Gastroesophageal sphincter (tissue), 3 donors: ENCODE measurements around the gene THEM4.

Experiments
- EP300 ChIP-seq: sonication (generic); formaldehyde crosslinking; IDR thresholded peaks from one replicate; pipeline ENCODE4 v1.6.1; 2017; ENCODE audit warnings: antibody characterized with exemption, mild to moderate bottlenecking
- POLR2A ChIP-seq, 2 donors: fragments of 450-650 bp; IDR thresholded peaks; one replicate each; pipeline ENCODE4 v1.6.1; 2017; ENCODE audit warnings: antibody characterized with exemption in 2 of 2, mild to moderate bottlenecking in 2 of 2, moderate library complexity in 1 of 2
- POLR2AphosphoS5 ChIP-seq: sonication (generic); formaldehyde crosslinking; IDR thresholded peaks from one replicate; pipeline ENCODE4 v1.6.1; 2017; ENCODE audit warnings: antibody characterized with exemption
- TF ChIP-seq, protein P1 (sequence below), 4 experiments: fragments of 200-600 bp in 2 of 4; fragments of 450-650 bp in 2 of 4; sonication (generic) in 1 of 4; IDR thresholded peaks; one replicate each; pipeline ENCODE4 v1.5.1; 2017 to 2019; ENCODE audit warnings: antibody characterized with exemption in 4 of 4, mild to moderate bottlenecking in 2 of 4, moderate library complexity in 2 of 4

DNA sequence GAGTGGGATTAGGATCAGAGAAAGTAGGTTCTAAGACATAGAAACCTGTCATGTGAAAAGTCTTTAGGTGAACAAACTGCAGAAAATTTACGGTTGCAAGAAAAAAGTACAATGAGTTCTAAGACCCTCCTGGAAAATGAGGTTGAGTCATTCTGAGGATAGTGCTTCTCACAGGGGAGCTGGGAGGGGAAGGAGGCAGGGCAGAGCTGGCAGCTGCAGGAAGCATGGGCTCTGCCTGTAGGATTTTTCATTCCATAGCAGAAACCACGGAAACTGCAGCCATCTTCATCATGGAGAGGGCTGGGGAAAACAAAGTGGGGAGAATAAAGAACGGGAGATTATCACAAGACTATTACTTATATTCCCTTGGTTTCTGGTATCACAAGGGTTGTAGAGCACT lies 25.8 kb upstream of the THEM4 start:
- TF ChIP-seq, protein P1, sequence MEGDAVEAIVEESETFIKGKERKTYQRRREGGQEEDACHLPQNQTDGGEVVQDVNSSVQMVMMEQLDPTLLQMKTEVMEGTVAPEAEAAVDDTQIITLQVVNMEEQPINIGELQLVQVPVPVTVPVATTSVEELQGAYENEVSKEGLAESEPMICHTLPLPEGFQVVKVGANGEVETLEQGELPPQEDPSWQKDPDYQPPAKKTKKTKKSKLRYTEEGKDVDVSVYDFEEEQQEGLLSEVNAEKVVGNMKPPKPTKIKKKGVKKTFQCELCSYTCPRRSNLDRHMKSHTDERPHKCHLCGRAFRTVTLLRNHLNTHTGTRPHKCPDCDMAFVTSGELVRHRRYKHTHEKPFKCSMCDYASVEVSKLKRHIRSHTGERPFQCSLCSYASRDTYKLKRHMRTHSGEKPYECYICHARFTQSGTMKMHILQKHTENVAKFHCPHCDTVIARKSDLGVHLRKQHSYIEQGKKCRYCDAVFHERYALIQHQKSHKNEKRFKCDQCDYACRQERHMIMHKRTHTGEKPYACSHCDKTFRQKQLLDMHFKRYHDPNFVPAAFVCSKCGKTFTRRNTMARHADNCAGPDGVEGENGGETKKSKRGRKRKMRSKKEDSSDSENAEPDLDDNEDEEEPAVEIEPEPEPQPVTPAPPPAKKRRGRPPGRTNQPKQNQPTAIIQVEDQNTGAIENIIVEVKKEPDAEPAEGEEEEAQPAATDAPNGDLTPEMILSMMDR (IDR thresholded peaks at IDR 0.05) = no peak
- no peak for TF ChIP-seq POLR2AphosphoS5
- no peak for TF ChIP-seq EP300
- TF ChIP-seq POLR2A (IDR thresholded peaks at IDR 0.05) = no peak
